SH-SY5Y (cell line): Measurements from ENCODE around the gene NFATC3.

Experiments
- GATA2 ChIP-seq: IDR thresholded peaks from 2 replicates; pipeline ENCODE4 v1.6.1; 2011; ENCODE audit warnings: mild to moderate bottlenecking, low read depth, low read length
- GATA3 ChIP-seq: IDR thresholded peaks from 2 replicates; pipeline ENCODE4 v1.6.1; 2011; ENCODE audit warnings: low read depth, mild to moderate bottlenecking, low read length, moderate library complexity

NFATC3 gene

DNA sequence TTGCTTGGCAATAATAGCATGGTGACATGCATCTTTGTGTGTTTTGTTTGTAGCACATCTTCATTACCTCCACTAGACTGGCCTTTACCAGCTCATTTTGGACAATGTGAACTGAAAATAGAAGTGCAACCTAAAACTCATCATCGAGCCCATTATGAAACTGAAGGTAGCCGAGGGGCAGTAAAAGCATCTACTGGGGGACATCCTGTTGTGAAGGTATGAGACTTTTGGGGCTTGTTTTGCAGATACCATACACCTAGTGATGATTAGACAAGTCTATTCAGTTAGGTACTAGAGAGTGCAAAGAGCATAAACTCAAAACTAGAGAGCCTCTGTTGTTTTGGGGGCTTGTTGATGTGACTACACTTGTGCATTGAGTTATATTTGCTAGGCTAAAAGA lies 41.2 kb downstream of the NFATC3 start:
- TF ChIP-seq GATA3 (no peak), GATA2 (no peak)

DNA sequence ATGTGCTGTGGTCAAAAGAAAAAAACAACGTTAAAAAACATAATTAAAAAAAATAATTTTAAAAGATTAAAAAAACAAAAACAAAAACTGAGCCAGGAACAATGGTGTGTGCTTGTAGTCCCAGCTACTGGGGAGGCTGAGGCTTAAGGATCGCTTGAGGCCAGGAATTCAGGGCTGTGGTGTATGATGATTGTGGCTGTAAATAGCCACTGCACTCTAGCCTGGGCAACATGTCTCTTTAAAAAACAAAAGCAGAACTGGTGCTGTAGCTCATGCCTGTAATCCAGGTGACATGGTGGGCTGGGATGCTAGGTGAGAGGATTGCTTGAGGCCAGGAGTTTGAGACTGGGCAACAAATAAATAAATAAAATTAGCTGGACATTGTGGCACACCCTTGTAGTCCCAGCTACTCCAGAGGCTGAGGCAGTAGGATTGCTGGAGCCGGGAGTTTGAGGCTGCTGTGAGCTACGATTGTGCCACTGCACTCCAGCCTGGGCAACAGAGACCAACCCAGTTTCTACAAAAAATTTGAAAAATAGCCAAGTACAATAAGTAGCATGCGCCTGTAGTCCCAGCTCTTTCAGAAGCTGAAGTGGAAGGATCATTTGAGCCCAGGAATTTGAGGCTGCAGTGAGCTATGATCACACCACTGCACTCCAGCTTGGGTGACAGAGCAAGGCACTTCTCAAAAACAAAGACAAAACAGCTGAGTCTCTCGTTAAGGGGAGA lies 43.6 kb downstream of the NFATC3 start:
- TF ChIP-seq GATA3 = no peak
- TF ChIP-seq GATA2 = no peak

DNA sequence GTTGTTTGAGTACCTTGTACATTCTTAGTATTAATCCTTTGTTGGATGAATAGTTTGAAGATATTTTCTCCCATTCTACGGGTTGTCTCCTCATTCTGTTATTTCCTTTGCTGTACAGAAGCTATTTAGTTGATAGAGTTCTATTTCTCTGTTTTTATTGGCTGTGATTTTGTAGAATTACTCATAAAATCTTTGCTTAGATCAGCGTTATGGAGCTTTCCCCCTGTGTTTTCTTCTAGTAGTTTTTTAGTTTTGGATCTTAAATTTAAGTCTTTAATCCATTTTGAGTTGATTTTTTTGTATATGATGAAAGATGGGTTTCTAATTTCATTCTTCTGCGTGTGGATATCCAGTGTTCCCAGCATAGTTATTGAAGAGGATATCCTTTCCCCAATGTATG lies 45.4 kb downstream of the NFATC3 start:
- no peak for TF ChIP-seq GATA2
- TF ChIP-seq GATA3 = no peak

DNA sequence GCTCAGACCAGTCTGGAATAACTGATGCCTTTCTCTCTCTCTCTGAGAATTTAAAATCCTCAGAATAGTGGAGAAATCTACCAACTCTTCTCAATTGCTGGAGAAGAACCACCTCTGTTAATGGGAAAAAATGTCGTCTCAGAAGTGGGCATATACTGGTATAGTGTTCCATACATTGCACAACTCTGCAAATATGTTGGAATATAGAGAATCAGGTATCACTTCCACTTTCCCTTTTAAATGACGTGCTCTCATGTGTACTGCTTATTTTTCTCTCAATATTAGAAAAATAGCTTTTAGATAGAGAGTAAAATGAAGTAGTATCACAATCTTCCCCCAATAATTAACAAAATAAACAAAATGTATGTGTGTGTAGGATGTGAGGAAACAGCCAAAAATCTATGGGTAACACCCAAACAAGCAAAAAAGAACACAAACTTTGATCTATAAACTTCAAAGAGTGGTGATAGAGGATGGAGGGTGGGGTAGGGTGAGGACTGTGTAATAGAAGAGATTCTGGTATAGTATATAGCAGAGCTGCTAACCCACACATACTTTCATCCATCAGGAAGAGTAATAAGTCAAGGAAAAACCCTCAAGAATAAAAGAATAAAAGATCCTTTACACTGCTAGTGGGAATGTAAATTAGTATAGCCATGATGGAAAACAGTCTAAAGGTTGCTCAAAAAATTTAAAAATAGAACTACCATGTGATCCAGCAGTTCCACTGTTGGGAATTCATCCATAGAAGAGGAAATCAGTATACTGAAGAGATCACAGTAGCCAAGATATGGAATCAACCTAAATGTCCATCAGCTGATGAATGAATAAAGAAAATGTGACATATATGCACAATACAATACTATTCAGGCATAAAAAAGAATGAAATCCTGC lies 46.9 kb downstream of the NFATC3 start:
- no peak for TF ChIP-seq GATA3
- no peak for TF ChIP-seq GATA2

DNA sequence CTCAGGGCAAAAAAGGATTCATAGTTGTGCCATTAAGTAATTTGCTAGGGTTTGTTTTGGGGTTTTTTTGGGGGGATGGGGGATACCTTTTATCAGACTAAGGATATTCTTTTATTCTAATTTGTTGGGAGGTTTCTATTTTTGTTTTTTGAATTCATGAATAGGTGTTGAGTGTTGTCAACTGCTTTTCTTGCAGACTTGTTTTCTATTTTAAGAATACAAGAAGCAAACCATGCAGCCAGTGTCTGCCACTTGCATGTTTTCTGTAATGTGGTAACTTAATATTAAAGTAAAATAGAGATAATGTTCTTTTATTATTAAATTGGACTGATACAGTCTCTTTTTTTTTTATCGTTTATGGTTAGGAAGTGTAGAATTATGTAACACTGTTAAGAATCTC lies 49.5 kb downstream of the NFATC3 start:
- TF ChIP-seq GATA2 (no peak), GATA3 (no peak)

DNA sequence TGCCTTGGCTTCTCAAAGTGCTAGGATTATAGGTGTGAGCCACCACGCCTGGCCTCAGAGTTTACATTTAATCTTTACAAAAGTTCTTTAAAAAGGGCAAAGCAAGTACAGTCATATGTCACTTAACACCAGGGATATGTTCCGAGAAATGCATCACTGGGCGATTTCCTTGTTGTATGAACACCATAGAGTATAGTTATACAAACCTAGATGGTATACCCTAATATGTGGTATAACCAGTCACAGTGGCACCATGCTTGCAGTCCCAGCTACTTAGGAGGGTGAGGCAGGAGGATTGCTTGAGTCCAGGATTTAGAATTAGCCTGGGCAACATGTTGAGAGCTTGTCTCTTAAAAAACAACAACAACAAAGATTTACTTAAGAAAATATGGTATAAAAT lies 51.3 kb downstream of the NFATC3 start:
- TF ChIP-seq GATA3 (no peak), GATA2 (no peak)

DNA sequence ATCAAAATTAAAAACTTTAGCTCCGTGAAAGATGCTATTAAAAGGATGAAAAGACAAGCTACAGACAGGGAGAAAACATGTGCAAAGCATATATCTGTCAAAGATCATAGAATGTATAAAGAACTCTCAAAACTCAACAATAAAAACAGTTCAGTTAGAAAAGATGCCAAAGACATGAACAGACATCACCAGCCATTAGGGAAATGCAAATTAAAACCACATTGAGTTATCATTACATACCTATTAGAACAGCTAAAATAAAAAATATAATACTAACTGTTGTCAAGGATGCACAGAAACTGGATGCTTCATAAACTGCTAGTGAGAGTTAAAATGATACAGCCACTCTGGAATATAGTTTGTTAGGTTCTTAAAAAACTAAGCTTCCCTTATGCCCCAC lies 58.8 kb downstream of the NFATC3 start:
- no peak for TF ChIP-seq GATA3
- TF ChIP-seq GATA2 = no peak

DNA sequence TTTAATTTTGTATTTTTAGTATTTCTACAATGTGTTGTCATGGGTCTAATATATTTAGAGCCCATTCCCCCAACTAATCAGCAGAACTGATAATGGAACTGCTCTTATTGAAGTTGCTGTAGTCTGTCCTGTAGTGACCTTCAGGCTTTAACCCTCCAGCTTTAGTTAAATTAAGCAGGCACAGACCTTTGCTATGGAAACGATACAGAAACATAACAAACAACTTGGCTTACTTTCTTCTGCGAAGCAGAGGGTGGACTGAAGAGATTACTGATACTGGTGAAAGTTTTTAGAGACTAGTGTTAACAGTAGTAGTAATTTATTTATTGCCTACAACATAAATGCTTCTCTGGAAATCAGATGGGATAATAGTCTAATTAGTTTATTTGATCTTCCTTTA lies 61.4 kb downstream of the NFATC3 start:
- TF ChIP-seq GATA3 (no peak), GATA2 (no peak)

DNA sequence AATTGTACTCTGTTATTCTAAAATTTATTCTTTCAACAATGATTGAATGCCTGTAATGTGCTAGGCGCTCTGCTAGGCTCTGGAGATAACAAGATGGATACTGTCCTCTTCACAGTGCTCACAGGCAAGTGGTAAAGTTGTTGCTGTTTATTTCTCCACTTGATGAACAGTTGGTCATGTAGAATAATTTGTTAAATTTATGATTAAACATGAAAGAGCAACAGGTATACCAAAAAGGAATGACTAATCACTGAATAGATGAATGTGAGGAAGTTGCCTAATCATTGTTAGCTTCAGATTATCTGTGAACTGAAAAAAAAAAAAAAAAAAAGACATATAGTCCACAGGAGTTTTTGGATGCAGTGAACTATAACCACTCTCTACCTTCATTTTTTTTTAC lies 62.3 kb downstream of the NFATC3 start:
- no peak for TF ChIP-seq GATA3
- no peak for TF ChIP-seq GATA2

DNA sequence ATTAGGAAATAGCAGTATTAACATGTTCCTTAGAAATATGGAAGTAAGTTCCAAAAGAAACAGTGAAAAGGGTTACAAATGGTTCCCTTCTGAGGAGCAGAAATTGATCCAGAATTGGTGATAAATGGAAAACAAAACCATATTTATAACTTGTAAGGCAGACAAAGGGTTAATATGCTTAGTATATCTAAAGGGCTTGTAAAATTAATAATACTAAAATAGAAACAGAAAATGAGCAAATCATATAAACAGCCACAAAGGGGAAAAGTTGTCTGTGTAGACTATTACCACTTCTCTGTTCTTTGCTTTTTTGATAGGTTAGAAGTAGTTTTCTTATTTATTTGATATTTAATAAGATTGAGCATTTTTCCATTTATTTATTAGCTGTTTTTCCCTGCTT lies 64.4 kb downstream of the NFATC3 start:
- no peak for TF ChIP-seq GATA2
- TF ChIP-seq GATA3 = no peak

DNA sequence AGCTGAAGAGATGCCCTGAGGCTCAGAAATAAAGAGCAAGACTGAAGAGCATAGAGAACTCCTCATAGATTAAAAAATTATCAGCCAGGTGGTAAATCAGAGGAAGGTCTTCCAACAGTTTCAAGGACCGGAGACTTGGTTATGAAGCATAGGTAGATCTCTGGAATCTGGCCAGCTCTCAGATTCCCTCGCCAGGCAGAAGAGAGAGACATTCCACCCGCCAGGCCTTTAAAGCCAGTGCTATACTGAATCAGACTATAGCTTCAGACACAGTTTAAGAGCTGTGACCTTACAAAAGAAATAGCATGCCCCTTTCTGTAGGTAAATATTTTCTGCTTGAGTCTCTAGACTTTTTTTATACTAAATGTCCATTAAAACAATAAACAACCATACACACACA lies 70.3 kb downstream of the NFATC3 start:
- TF ChIP-seq GATA2 (no peak), GATA3 (no peak)

DNA sequence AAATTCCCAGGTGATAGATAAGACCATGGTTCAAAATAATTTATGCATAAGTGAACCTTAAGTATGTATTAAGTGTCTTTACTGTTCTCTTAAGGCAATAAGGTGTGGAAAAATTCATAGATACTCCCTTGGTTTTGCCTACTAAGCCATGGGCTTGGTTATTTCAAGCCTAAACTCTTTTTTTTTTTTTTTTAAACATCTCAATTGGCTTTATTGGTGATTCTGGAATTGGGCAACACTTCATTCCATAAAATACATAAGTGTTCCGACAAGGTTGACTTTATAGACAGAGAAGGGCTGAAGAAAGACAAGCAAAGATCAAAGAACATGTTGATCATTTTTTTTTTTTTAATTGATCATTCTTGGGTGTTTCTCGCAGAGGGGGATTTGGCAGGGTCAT lies 77.2 kb downstream of the NFATC3 start:
- TF ChIP-seq GATA3 = no peak
- TF ChIP-seq GATA2 = no peak

DNA sequence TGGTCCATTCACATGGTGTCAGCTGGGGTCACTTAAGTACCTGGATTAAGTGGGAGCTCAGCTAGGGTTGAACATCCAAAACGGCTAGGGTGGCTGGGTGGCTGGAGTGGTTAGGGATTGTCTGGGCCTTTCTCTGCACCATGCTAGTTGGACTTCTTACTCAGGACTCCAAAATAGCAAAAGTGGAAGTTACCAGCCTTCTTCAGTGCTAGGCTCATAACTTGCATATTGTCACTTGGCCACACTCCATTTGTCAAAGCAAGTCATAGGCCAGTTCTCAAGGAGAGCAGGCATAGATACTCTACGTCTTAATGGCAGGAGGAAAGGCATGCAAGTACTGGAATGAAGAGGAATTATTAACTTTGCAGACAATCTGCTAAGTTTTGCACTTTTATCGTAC lies 81.1 kb downstream of the NFATC3 start:
- TF ChIP-seq GATA2 = no peak
- TF ChIP-seq GATA3 = no peak

DNA sequence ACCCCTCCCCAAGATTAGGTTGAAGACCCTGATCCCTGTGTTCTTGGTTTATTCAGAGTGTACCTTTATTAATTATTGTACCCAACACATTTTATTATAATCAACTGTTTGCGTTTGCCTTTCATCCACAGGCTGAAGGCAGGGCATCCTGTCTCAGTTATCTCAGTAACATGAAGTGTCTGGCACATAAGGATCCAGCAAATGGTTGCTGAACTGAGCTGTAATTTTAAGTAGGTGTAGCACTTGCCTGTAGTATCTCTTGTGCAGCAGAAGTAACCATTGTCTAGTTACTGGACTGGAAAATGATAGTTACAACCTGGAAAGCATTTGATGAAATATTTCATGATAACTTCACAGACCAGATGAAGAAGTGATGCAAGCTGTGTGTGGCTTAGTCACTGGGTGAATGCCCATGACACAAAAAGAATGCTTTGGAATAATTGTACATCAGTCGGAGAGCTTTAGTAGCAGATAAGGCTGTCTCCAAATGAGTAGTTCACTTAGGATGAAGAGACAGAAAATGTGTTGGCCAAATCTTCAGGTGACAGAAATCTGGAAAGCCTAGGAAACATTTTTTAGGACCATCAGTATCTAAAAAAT lies 94.1 kb downstream of the NFATC3 start:
- TF ChIP-seq GATA3 (no peak), GATA2 (no peak)
